Fibroblast of villous mesenchyme (primary cell): Measurements from ENCODE around the gene CSF1R. TPM values are rescaled to one million over a fixed set of nuclear protein-coding genes. Genes with fewer than 3 reads are reported as not detected.

ENCODE experiments used
- DNase-seq: peaks from one replicate; pipeline ENCODE4 v3.0.0-alpha.2; 2010; ENCODE audit warnings: low read depth
- H3K4me3 ChIP-seq: 2 replicates; pipeline ENCODE4 v1.5.1; 2011; ENCODE audit warnings: low read depth, mild to moderate bottlenecking, low read length
- CTCF ChIP-seq: IDR thresholded peaks from 2 replicates; pipeline ENCODE4 v1.5.1; 2012; ENCODE audit warnings: low read depth, mild to moderate bottlenecking, low read length; ENCODE audit not compliant: insufficient read depth
- total RNA-seq: library from RNA; depleted of rRNA; stranded (reverse); fragments of >200 nt; gene quantifications from 2 replicates; pipeline ENCODE4 v1.2.3, GENCODE V29; 2012

CSF1R gene
- total RNA-seq, 1 donor = under 0.01 TPM

- no peak for TF ChIP-seq CTCF
- DNase-seq = no peak
- H3K4me3 ChIP-seq = no peak overlapping the region
These were observed 45.1 kb upstream of the CSF1R start for GRCh38 chr5:150131461-150131860.

GRCh38 chr5:150130493-150130922 is 44.2 kb upstream of the CSF1R start:
- no peak for DNase-seq
- H3K4me3 ChIP-seq = no peak overlapping the region
- no peak for TF ChIP-seq CTCF

- peak; percentile 86 for DNase-seq
- H3K4me3 ChIP-seq = no peak overlapping the region
- peak; percentile 98 for TF ChIP-seq CTCF
These were observed 43.6 kb upstream of the CSF1R start for GRCh38 chr5:150129813-150130492.

GRCh38 chr5:150129454-150129812 is 43.1 kb upstream of the CSF1R start:
- DNase-seq = no peak
- no peak for TF ChIP-seq CTCF
- no peak overlapping the region for H3K4me3 ChIP-seq

GRCh38 chr5:150126921-150127265 is 40.5 kb upstream of the CSF1R start:
- H3K4me3 ChIP-seq = no peak overlapping the region
- no peak for DNase-seq
- TF ChIP-seq CTCF = no peak

- H3K4me3 ChIP-seq = no peak overlapping the region
- no peak for DNase-seq
- TF ChIP-seq CTCF = no peak
These were observed 40.0 kb upstream of the CSF1R start for GRCh38 chr5:150126199-150126920.
